Measurements from ENCODE around the gene COL26A1.
A peak's percentile ranks its signal among the peaks of the same experiment; 100 is the strongest.
"Not testable (repeated sequence)": the region's sequence is repeated elsewhere in the genome, so short reads cannot be mapped to it uniquely, and the experiment has no call there.

COL26A1 gene

GRCh38 chr7:101598422-101598985 lies 235.8 kb downstream of the COL26A1 start:
- ATAC-seq (no peak), DNase-seq (no peak)

- no peak for DNase-seq
- ATAC-seq: no peak
These were observed 236.5 kb downstream of the COL26A1 start for GRCh38 chr7:101598986-101599771.

DNA sequence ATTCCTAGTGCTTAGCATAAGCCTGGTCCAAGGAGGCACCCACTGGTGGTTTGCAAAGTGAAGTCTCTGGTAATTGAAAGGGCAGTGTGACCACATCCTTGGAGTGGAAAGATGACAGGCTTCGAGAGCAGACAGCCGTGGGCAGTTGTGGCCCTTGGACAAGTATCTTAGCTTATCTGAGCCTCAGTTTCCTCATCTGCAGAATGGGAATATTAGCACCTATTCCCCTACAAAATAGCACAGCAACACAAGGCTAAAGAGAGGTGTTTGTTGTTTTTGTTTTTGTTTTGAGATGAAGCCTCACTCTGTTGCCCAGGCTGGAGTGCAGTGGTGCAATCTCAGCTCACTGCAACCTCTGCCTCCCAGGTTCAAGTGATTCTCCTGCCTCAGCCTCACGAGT lies 237.1 kb downstream of the COL26A1 start:
- no peak for ATAC-seq
- DNase-seq: no peak

GRCh38 chr7:101602082-101602481 lies 239.4 kb downstream of the COL26A1 start:
- no peak for DNase-seq
- ATAC-seq: no peak

- peak; percentile 84 for DNase-seq
- ATAC-seq: peak; percentile 77
These were observed 240.0 kb downstream of the COL26A1 start for GRCh38 chr7:101602484-101603241.

DNA sequence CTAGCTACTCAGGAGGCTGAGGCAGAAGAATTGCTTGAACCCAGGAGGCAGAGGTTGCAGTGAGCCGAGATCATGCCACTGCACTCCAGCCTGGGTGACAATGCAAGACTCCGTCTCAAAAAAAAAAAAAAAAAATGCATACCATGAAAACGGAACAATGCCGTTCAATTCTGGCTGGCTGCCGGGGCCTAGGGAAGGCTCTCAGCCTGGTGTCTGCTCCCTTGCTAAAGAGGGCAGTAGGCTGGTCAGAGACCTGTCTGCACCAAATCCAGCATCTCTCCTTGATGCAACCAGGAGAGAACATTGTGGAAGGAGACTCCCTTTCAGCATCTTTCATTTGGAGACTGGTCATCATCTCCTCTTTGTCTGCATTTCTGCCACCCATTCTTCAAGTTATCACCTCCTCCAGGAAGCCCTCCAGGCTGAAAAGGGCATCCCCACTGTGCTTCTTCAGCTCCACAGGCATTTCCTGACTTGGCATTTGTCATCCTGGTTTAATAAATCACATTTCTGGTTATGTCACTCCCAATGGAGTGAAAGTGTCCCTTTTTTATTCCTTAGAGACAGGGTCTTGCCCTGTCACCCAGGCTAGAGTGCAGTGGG lies 241.8 kb downstream of the COL26A1 start:
- ATAC-seq: no peak
- DNase-seq: no peak

DNA sequence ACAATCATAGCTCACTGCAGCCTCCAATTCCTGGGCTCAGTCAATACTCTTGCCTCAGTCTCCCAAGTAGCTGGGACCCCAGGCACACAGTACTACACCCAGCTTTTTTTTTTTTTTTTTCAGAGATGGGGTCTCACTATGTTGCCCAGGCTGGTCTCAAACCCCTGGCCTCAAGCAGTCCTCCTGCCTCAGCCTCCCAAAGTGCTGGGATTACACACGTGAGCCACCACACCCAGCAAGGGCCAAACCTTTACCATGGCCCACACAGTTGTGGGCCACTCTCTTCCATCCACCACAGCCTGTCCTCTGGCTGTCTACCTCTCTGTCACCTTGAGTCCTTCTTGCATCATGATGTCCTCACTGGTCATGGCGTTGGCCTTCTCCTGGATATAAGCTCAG lies 242.3 kb downstream of the COL26A1 start:
- ATAC-seq, DNase-seq: not testable (repeated sequence)

DNA sequence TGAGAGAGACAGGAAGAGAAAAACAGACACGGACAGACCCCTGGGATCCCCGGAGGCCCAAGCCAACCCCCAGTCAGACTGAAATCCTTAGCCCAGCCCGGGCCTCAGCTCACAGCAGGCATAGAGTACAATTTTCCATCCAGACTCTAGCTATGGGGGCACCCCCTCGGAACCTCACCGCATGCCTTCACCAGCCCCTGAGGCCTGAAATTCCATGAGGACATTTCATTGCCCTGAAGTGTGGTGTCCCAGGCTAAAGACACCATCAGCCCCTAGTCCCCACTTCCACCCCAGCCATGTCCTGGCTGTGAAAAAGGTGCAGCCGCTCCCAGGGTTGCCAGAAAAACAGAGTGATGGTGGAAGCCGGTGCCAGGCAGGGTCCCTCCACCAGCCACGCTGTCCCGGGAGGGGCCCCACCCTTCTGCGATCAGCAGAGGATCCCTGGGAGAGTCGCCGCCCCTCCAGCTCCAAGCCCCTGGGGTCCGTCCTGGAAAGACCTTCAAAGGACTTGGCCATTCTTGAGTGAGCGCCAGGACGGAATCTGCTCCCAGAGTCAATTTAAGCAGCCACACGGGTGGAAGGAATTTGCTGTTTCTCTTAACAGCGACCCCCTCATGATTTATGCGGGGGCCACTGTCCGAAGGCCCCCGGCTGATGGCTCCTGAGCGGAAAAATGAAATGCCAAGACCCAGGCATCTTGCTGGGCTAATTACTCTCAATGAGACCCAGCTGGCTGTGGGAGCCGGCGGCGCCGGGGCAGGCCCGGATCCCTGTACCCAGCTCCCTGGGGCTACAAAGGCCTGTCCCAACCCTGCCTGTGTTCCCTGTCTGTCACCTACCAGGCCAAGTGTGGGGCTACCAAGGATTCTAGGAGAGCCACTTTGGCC lies 243.2 kb downstream of the COL26A1 start:
- no peak for ATAC-seq

DNA sequence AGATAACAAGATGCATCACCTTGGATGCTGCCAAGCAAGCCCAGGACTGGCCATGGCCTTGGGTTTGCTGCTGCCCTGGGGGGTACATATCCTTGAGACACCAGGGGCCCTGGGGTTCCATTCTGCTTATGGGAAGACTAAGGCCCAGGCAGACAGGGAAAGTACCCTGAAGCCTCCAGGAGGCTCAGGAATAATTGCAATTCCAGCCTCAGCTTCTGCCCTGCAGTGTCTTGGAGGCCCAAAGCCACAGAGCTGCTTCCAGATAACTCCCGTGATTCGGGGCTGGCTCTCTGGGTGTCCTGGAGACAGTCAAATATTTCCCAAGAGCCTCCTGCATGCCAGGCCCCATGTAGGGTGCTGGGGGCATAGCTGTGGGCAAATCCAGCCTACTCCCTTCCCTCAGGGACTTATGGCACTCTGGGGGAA lies 243.8 kb downstream of the COL26A1 start:
- DNase-seq (no peak), ATAC-seq (no peak)

More for the DNA sequence above, 243.2 kb downstream of the COL26A1 start:
- no peak for DNase-seq
